Measurements from ENCODE around the gene TMEM190.
"Not testable (repeated sequence)": the region's sequence is repeated elsewhere in the genome, so short reads cannot be mapped to it uniquely, and the experiment has no call there.

TMEM190 gene

GRCh38 chr19:55391702-55392615 lies 15.3 kb downstream of the TMEM190 start:
- no peak for DNase-seq (ENCODE audit: low read depth)

DNA sequence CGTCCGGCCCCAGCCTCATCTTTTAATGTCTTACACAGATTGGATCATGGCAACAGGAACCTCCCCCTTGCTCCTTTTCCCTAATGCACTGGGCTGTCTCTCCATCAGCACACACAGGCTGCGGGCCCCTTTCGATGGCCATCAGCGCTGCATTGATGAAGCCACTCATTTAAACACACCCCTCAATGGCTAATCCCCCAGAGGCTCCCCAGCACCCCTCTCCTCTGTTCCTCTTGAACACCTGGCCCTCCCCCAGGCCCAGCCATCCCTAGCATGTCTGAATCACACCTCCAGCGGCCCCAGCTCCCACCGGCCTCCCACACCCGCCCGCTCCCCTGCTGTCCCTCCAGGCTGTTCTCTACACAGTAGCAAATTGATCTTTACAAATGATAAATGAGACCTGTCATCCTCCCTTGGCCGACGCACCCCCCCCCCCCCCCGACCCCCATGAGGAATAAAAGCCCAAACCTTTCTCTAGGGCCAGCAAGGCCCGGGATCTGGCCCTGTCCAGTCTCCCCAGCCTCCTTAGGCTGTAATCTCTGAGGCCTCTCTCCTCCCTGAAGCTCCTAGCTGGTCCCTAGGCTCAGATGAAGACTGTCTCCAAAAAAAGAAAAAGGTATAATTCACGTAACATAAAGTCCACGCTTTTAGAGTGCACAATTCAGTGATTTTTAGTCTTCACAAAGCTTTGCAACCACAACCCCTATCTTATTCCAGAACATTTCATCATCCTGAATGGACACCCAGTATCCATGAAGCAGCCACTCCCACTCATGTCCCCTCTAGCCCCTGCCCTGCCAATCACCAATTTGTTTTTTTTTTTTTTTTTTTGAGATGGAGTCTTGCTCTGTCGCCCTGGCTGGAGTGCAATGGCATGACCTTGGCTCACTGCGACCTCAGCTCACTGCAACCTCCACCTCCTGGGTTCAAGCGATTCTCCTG lies 16.5 kb downstream of the TMEM190 start:
- DNase-seq (ENCODE audit: low read depth) = no peak

DNA sequence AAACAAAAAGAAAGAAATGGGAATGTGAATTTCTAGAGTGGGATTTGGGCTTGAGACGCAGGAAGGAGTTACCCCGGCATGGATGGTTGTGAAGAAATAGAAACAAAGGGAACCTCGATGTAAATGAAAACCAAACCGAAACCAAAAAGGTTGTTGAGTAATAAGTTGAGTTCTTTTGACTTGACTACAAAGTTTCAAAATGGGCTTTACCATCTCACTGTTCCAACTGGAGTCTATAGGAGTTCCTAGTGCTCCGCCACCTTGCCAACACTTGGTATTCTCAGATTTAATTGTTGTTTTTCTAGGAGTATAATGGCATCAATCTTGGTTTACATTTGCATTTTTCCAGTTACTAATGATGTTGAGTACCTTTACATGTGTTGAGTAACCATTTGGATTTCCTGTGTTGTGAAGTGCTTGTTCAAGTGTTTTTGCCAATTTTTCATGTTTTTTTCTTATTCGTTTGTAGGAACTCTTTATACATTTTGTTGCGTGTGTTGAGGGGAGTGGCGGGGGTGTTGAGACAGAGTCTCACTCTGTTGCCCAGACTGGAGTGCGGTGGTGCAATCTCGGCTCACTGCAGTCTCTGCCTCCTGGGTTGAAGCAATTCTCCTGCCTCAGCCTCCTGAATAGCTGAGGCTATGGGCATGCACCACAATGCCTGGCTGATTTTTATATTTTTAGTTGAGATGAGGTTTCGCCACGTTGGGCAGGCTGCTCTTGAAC lies 21.7 kb downstream of the TMEM190 start:
- DNase-seq (ENCODE audit: low read depth) = no peak

GRCh38 chr19:55400281-55401087 lies 23.9 kb downstream of the TMEM190 start:
- DNase-seq (ENCODE audit: low read depth) = no peak

GRCh38 chr19:55401390-55401789 lies 24.8 kb downstream of the TMEM190 start:
- not testable (repeated sequence) for DNase-seq (ENCODE audit: low read depth)

DNA sequence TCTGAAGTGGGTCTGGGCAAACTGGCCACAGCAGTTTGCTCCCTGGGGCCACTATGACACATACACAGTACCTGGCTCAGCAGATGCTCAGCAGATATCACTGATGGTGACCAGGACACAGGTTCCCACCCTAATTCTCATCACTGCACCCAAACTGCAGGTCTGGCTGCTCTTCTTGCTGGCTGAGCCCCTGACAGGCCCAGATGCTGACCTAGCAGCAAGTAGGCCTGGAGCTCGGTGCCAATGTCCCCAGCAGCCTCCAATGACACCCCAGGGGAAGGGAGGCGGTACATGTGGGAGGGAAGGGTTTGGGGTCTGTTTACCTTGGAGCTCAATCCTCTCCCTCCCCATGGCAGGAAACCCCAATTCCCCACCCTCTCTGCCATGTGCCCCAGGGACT lies 25.9 kb downstream of the TMEM190 start:
- DNase-seq (ENCODE audit: low read depth) = no peak

DNA sequence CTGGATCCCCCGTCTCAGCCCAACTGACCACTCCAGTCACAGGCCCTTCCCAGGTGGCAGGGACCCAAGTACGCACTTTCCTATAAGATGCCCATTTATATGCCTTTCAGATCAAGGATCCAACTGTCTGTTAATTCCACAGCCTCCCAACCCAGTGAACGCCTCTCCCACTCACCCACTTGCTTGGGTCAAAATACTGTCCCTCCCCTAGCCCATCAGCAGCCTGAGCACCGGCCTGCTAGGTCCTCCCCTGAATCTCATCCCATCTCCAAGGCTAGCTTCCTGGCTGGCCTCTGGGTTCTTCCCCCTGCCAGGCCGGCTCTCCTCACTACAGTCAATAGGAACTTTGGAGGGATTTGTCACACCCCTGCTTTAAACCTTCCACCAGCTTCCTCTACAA lies 29.0 kb downstream of the TMEM190 start:
- DNase-seq (ENCODE audit: low read depth) = no peak

- no peak for DNase-seq (ENCODE audit: low read depth)
Measured at GRCh38 chr19:55406091-55406825, 29.6 kb downstream of the TMEM190 start.

DNA sequence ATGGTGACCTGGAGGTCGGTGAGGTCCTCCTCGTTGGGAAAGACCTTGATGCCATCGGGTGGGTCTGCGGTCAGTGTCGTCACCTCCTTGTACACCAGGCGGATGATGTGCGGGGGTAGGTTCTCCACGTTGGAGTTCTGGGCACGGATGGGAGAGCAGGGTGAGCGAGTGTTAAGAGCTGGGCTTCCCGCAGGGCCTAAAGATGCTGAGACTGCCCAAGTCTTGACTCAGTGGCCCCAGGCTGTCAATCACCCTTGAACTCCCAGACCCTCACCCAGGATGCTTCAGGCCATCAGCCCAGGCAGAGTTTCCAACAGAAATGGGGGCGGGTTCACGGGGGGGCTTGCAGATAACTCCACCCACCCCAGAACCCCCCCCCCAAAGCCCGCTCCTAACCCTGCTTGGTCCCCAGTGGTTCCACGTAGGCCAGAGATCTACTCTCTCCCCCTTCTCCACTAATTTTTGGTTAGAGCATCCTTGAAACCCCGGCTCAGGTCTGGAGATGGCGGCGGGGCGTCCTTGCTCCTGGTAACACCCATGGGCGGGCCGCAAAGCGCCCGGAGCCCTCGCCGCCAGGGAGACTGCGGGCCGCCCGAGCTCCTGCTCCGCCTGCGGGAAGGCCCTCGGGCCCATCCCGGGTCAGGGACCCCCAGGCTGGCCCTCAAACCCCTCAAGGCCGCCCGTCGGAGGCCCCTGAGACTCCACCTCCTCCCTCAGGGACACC lies 30.4 kb downstream of the TMEM190 start:
- DNase-seq (ENCODE audit: low read depth) = no peak

DNA sequence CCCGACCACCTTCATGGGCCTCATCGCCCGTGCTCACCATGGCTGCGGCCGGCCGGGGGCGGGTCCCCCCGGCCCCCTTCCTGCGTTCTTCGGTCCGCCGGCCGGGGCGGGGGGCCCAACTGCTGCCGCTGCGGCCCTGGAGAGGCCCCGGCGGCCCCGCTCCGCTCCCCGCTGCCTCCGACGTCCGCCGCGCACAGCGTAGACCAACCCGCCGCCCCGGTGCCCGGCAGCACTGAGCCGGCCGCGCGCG lies 30.8 kb downstream of the TMEM190 start, which contains the start of gene UBE2S:
Gene UBE2S (minus strand): TSS at position 239 of the 250 bp plus-strand sequence. CDS start 199 bp downstream, at position 40.
- not testable (repeated sequence) for DNase-seq (ENCODE audit: low read depth)

GRCh38 chr19:55407800-55408532 lies 31.3 kb downstream of the TMEM190 start:
- peak; percentile 99 for DNase-seq (ENCODE audit: low read depth)

GRCh38 chr19:55408533-55408872 lies 31.9 kb downstream of the TMEM190 start:
- DNase-seq (ENCODE audit: low read depth) = no peak

DNA sequence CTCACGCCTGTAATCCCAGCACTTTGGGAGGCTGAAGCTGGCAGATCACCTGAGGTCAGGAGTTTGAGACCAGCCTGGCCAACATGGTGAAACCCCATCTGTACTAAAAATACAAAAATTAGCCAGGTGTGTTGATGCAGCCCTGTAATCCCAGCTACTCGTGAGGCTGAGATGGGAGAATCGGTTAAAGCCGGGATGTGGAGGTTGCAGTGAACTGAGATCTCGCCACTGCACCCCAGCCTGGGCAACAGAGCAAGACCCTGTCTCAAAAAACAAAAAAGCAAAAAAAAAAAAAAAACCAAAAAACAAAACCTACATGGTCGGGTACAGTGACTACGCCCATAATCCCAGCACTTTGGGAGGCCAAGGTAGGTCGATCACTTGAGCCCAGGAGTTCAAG lies 32.6 kb downstream of the TMEM190 start:
- DNase-seq (ENCODE audit: low read depth) = not testable (repeated sequence)

GRCh38 chr19:55410168-55410567 lies 33.5 kb downstream of the TMEM190 start:
- no peak for DNase-seq (ENCODE audit: low read depth)

GRCh38 chr19:55418185-55418584 lies 41.6 kb downstream of the TMEM190 start:
- DNase-seq (ENCODE audit: low read depth) = peak; percentile 72

- DNase-seq (ENCODE audit: low read depth) = no peak
Measured at GRCh38 chr19:55419103-55419502, 42.5 kb downstream of the TMEM190 start.

DNA sequence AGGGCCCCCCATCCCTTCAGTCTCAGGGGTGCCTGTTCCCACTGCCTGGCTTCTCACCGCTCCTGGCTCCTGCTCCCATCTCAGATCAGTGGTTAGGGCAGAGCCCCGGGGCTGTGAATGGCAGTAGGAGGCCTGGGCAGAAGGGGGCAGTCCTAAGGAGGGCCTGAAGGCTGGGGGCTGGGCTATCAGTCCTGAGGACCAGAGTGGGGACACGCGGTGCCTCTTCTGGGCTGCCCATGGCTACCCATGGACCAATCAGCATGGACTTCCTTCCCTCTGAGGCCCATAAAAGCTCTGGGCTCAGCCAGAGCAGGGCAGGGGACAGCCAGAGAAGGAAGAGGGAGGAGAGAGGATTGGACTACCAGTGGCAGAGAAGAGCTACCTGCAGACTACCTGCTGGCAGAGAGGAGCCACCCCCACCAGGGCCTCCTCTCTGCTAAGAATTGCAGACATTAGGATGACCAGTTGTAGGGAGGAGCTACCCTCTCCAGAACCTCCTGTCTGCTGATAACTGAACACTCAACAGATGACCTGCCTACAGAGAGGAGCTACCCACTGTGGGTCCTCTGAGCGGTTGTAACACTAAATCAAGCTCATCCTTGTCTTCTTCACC lies 43.1 kb downstream of the TMEM190 start:
- DNase-seq (ENCODE audit: low read depth) = no peak

GRCh38 chr19:55421281-55421680 lies 44.7 kb downstream of the TMEM190 start:
- not testable (repeated sequence) for DNase-seq (ENCODE audit: low read depth)

Measured in fibroblast of the conjunctiva (primary cell).